DMS53 treated with DMSO at 0.1 percent for 48 hours (cell line): Measurements from ENCODE around the gene KRT2.

Source experiments
- DNase-seq: peaks from one replicate; lab custom pipeline; 2025; ENCODE audit not compliant: unreplicated experiment; lab: John Stamatoyannopoulos, UW

Gene KRT2

GRCh38 chr12:52667509-52667908 lies 15.5 kb upstream of the KRT2 start:
- no peak for DNase-seq

GRCh38 chr12:52666471-52666870 lies 14.5 kb upstream of the KRT2 start:
- no peak for DNase-seq

- DNase-seq: no peak
Measured at GRCh38 chr12:52663420-52663819, 11.4 kb upstream of the KRT2 start.

GRCh38 chr12:52662918-52663229 lies 10.9 kb upstream of the KRT2 start:
- DNase-seq: no peak

- no peak for DNase-seq
Measured at GRCh38 chr12:52662093-52662917, 10.3 kb upstream of the KRT2 start.

GRCh38 chr12:52661668-52662067 lies 9.7 kb upstream of the KRT2 start:
- DNase-seq: no peak

- no peak for DNase-seq
Measured at GRCh38 chr12:52660934-52661499, 9.0 kb upstream of the KRT2 start.

- DNase-seq: no peak
Measured at GRCh38 chr12:52659951-52660350, 7.9 kb upstream of the KRT2 start.

GRCh38 chr12:52659395-52659794 lies 7.4 kb upstream of the KRT2 start:
- no peak for DNase-seq

- no peak for DNase-seq
Measured at GRCh38 chr12:52658196-52658595, 6.2 kb upstream of the KRT2 start.

- DNase-seq: no peak
Measured at GRCh38 chr12:52657250-52657902, 5.4 kb upstream of the KRT2 start.

GRCh38 chr12:52656616-52657015 lies 4.6 kb upstream of the KRT2 start:
- DNase-seq: no peak

GRCh38 chr12:52655720-52656124 lies 3.7 kb upstream of the KRT2 start:
- no peak for DNase-seq

- DNase-seq: no peak
Measured at GRCh38 chr12:52655251-52655650, 3.2 kb upstream of the KRT2 start.

- DNase-seq: no peak
Measured at GRCh38 chr12:52650520-52651081, 1.4 kb downstream of the KRT2 start.

- no peak for DNase-seq
Measured at GRCh38 chr12:52649066-52649465, 2.9 kb downstream of the KRT2 start.

GRCh38 chr12:52648012-52648550 lies 3.9 kb downstream of the KRT2 start:
- DNase-seq: no peak

GRCh38 chr12:52647601-52648000 lies 4.4 kb downstream of the KRT2 start:
- DNase-seq: no peak

GRCh38 chr12:52646613-52647012 lies 5.4 kb downstream of the KRT2 start:
- no peak for DNase-seq

GRCh38 chr12:52645982-52646381 lies 6.0 kb downstream of the KRT2 start:
- DNase-seq: no peak

- DNase-seq: no peak
Measured at GRCh38 chr12:52645120-52645761, 6.8 kb downstream of the KRT2 start.
